OCI-LY7 (cell line): ENCODE data around the gene NFIA. TPM values are rescaled to one million over a fixed set of nuclear protein-coding genes. Genes with fewer than 3 reads are reported as not detected.

Experiments
- BruUV-seq: library from RNA; stranded (reverse); fragments of 400-500 nt; replicated peaks from 2 replicates; lab custom pipeline; 2021; lab: Mats Ljungman, UMichigan
- CTCF ChIA-PET: fragments of 300-600 bp; sonication (Branson Sonifier 250); formaldehyde crosslinking; loops from one replicate; lab custom pipeline; 2022; ENCODE audit warnings: antibody characterized with exemption; ENCODE audit not compliant: unreplicated experiment; lab: Charles Lee
- POLR2A ChIA-PET: fragments of 300-600 bp; sonication (Branson Sonifier 250); formaldehyde crosslinking; loops from one replicate; lab custom pipeline; 2022; ENCODE audit warnings: antibody characterized with exemption; lab: Charles Lee
- DNase-seq: peaks from one replicate; pipeline ENCODE4 v3.0.0-alpha.2; 2015; ENCODE audit warnings: low spot score
- H2AFZ ChIP-seq: fragments of 200-600 bp; sonication (generic), shearing (Covaris generic); 2 replicates; pipeline ENCODE4 v1.6.1; 2014; ENCODE audit warnings: mild to moderate bottlenecking, antibody characterized with exemption, low read length, moderate library complexity
- H3K27ac ChIP-seq: fragments of 200-600 bp; sonication (generic); 2 replicates; pipeline ENCODE4 v1.5.1; 2014; ENCODE audit warnings: mixed run types, low read depth, mild to moderate bottlenecking, moderate library complexity, low read length, inconsistent platforms; ENCODE audit not compliant: poor library complexity, severe bottlenecking
- H3K36me3 ChIP-seq: fragments of 200-600 bp; sonication (generic); 2 replicates; pipeline ENCODE4 v1.6.1; 2014; ENCODE audit warnings: mild to moderate bottlenecking, antibody characterized with exemption, low read length, moderate library complexity, mixed read lengths; ENCODE audit not compliant: insufficient read depth
- H3K4me1 ChIP-seq: fragments of 200-600 bp; sonication (generic); 2 replicates; pipeline ENCODE4 v1.5.1; 2014; ENCODE audit warnings: mild to moderate bottlenecking, low read length; ENCODE audit not compliant: insufficient read depth, poor library complexity, severe bottlenecking
- H3K4me2 ChIP-seq: fragments of 200-600 bp; sonication (generic); 2 replicates; pipeline ENCODE4 v1.6.1; 2014; ENCODE audit warnings: mild to moderate bottlenecking, low read length
- H3K4me3 ChIP-seq: fragments of 200-600 bp; sonication (generic); 2 replicates; pipeline ENCODE4 v1.5.1; 2014; ENCODE audit warnings: mild to moderate bottlenecking, low read depth, low read length; ENCODE audit not compliant: poor library complexity, severe bottlenecking
- H3K79me2 ChIP-seq: fragments of 200-600 bp; sonication (generic); 2 replicates; pipeline ENCODE4 v1.6.1; 2016; ENCODE audit warnings: low read depth, mild to moderate bottlenecking, low read length, moderate library complexity, mixed read lengths; ENCODE audit not compliant: insufficient read depth
- H3K9me2 ChIP-seq: fragments of 200-600 bp; sonication (generic); 2 replicates; pipeline ENCODE4 v1.6.1; 2016; ENCODE audit warnings: mild to moderate bottlenecking, low read length, mixed read lengths; ENCODE audit not compliant: insufficient read depth
- H3K9me3 ChIP-seq: fragments of 200-600 bp; sonication (generic); 2 replicates; pipeline ENCODE4 v1.6.1; 2014; ENCODE audit warnings: mild to moderate bottlenecking, mixed run types, low read length, mixed read lengths
- H4K20me1 ChIP-seq: fragments of 200-600 bp; sonication (generic); 2 replicates; pipeline ENCODE4 v1.6.1; 2014; ENCODE audit warnings: mild to moderate bottlenecking, antibody characterized with exemption, low read length, moderate library complexity, mixed read lengths; ENCODE audit not compliant: insufficient read depth
- CTCF ChIP-seq: fragments of 200-600 bp; sonication (generic); conservative IDR thresholded peaks from 2 replicates; pipeline ENCODE4 v1.5.1; 2014; ENCODE audit warnings: mild to moderate bottlenecking, antibody characterized with exemption, low read length, moderate library complexity, mixed read lengths
- EZH2phosphoT487 ChIP-seq: fragments of 200-600 bp; sonication (generic); IDR thresholded peaks from 2 replicates; pipeline ENCODE4 v1.6.1; 2018; ENCODE audit warnings: low read depth, borderline replicate concordance, mild to moderate bottlenecking, mixed run types, antibody characterized with exemption, low read length, moderate library complexity, mixed read lengths
- intact Hi-C: fragments of 100-400 bp; cut with micrococcal nuclease; formaldehyde crosslinking; loops from one replicate; pipeline ENCODE4 v1.10.0; 2022; ENCODE audit not compliant: unreplicated experiment
- total RNA-seq, 2 experiments: library from RNA; depleted of rRNA in 1 of 2; stranded (reverse); fragments of >200 nt in 1 of 2; shearing (Covaris generic) in 1 of 2; gene quantifications; 2 replicates each; pipeline ENCODE4 v1.2.3, GENCODE V29; 2014 to 2022

NFIA gene
- total RNA-seq, 2 experiments from 2014 or later: 2.8 to 18.8 TPM

DNA sequence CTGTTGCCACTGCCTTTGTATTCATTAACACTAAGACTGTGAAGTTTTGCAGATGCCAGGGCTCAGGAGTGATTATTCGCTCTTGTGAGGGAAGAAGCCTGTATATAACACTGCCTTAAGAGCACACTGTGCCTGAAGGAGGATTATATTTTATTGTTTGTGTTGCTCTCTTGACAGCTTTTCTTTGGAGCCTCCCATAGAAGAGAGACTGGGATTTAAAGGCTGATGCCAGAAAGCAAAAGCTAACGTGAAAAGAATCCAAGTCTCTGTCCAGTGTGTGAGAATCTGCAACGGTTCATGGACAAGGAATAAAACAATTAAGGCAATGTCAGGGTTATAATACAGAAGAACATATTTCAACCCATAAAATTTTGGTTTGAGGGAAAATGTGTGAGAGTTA lies 316.8 kb downstream of the NFIA start:
- BruUV-seq: no TSS peak
- H3K27ac ChIP-seq: no peak overlapping the region
- no peaks in the 10 kb centered on the region for H3K4me1 ChIP-seq
- no peaks in the 10 kb centered on the region for H4K20me1 ChIP-seq
- no peaks in the 10 kb centered on the region for H3K9me3 ChIP-seq
- CTCF ChIA-PET: no interaction called here
- POLR2A ChIA-PET: no interaction called here
- no peaks in the 10 kb centered on the region for H3K79me2 ChIP-seq
- TF ChIP-seq CTCF (no peak), EZH2phosphoT487 (no peak)
- no peak overlapping the region for H3K4me2 ChIP-seq
- no peak for DNase-seq
- H2AFZ ChIP-seq: no peak overlapping the region
- H3K36me3 ChIP-seq: no peaks in the 10 kb centered on the region
- no peaks in the 10 kb centered on the region for H3K9me2 ChIP-seq
- H3K4me3 ChIP-seq: no peak overlapping the region
- intact Hi-C loops: no loop called here

DNA sequence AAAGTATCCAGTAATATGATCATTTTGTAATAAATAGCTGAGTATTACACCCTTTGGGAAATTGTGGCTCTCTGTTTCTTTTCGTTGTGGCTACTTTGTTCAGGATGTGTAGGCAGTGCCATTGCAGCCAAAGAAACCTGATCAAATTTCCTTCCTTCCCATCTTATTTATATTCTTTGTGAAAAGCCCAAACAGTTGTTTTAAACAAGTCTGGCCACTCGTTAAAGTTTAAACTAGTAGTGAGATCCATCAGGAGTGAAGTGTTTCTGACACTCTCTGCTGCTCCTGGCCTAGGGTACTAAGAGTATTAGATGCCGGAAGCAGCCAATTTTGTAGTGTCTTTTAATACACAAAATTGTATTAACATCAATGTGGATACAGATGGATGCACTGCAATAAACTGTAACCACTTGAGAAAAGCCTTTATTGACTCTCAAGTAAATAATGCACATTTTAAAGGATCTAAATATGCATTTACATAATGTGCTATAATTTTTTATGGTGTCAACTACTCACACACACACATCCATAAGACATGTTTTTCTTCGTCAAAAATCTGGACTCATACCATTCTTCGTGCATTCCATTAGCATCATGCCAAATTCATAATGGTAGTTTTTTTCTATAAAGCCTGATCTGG lies 317.9 kb downstream of the NFIA start:
- BruUV-seq: no TSS peak
- H3K27ac ChIP-seq: no peak overlapping the region
- H3K36me3 ChIP-seq: no peaks in the 10 kb centered on the region
- no peak overlapping the region for H2AFZ ChIP-seq
- H3K4me2 ChIP-seq: no peak overlapping the region
- no peak for TF ChIP-seq CTCF
- TF ChIP-seq EZH2phosphoT487: no peak
- ChIA-PET POLR2A (interaction anchor here (0.5 kb wide), 1 partner anchor 168 kb away, joined by 5 read pairs; no protein-coding TSS in a partner anchor), CTCF (no interaction called here)
- H3K79me2 ChIP-seq: no peaks in the 10 kb centered on the region
- no peaks in the 10 kb centered on the region for H3K9me3 ChIP-seq
- no peak for DNase-seq
- H3K4me3 ChIP-seq: no peak overlapping the region
- no peaks in the 10 kb centered on the region for H3K4me1 ChIP-seq
- no peaks in the 10 kb centered on the region for H4K20me1 ChIP-seq
- intact Hi-C loops: no loop called here
- H3K9me2 ChIP-seq: no peaks in the 10 kb centered on the region

- Histone ChIP-seq H3K9me3 (no peaks in the 10 kb centered on the region), H4K20me1 (no peaks in the 10 kb centered on the region), H3K4me3 (no peak overlapping the region), H3K4me1 (no peaks in the 10 kb centered on the region), H3K27ac (no peak overlapping the region), H3K4me2 (no peak overlapping the region), H2AFZ (no peak overlapping the region), H3K9me2 (no peaks in the 10 kb centered on the region), H3K79me2 (no peaks in the 10 kb centered on the region), H3K36me3 (no peaks in the 10 kb centered on the region)
- TF ChIP-seq CTCF: no peak
- TF ChIP-seq EZH2phosphoT487: no peak
- ChIA-PET POLR2A (interaction anchor here (0.5 kb wide), 1 partner anchor 167 kb away, joined by 5 read pairs; no protein-coding TSS in a partner anchor), CTCF (no interaction called here)
- no TSS peak for BruUV-seq
- intact Hi-C loops: no loop called here
- no peak for DNase-seq
These were observed 318.6 kb downstream of the NFIA start for GRCh38 chr1:61400997-61401396.
